Airway epithelial cell (primary cell): ENCODE measurements around the gene LILRA2. TPM values are rescaled to one million over a fixed set of nuclear protein-coding genes. Genes with fewer than 3 reads are reported as not detected.

Experiments used
- total RNA-seq: library from RNA; depleted of rRNA; stranded (reverse); fragments of >200 nt; gene quantifications from 2 replicates; pipeline ENCODE4 v1.2.3, GENCODE V29; 2015

LILRA2 gene
- not detected in 2 replicates for total RNA-seq

GRCh38 chr19:54573330-54573872, at the start of gene LILRA2:
Gene LILRA2, plus strand, starts transcription at chr19:54573790. Its CDS starts 89 bp downstream, at chr19:54573879.

GRCh38 chr19:54593445-54593844, 19.9 kb downstream of the LILRA2 start, which contains the start of gene LILRA1:
Gene LILRA1, plus strand, starts transcription at chr19:54593632. Its CDS starts 613 bp downstream, at chr19:54594245.

GRCh38 chr19:54630262-54630661, 56.7 kb downstream of the LILRA2 start, which contains the start of gene LILRB1:
Gene LILRB1, plus strand, starts transcription at chr19:54630484. Its CDS starts 590 bp downstream, at chr19:54631074.

Other genes starting within 250 kb of the LILRA2 start
- not detected in 2 replicates for gene LILRA4, start 234.6 kb upstream of the LILRA2 start, total RNA-seq
- not detected in 2 replicates for gene LAIR1, start 208.9 kb upstream of the LILRA2 start, total RNA-seq
- gene TTYH1, start 158.3 kb upstream of the LILRA2 start, total RNA-seq = 0.63 and 0.88 TPM in 2 replicates
- gene LENG8, start 124.6 kb upstream of the LILRA2 start, total RNA-seq = 19.4 and 28.4 TPM in 2 replicates
- 9.7 and 12.4 TPM in 2 replicates for gene LENG9, start 110.0 kb upstream of the LILRA2 start, total RNA-seq
- 35.1 and 37.1 TPM in 2 replicates for gene CDC42EP5, start 100.5 kb upstream of the LILRA2 start, total RNA-seq
- not detected in 2 replicates for gene LAIR2, start 71.0 kb upstream of the LILRA2 start, total RNA-seq
- gene LILRA1, start 19.8 kb downstream of the LILRA2 start, total RNA-seq = not detected in 2 replicates
- not detected in 2 replicates for gene LILRB1, start 56.7 kb downstream of the LILRA2 start, total RNA-seq
- gene LILRB4, start 89.2 kb downstream of the LILRA2 start, total RNA-seq = not detected in 2 replicates
- gene KIR3DL3, start 150.7 kb downstream of the LILRA2 start, total RNA-seq = not detected in 2 replicates
- not detected in 2 replicates for gene KIR2DL3, start 164.7 kb downstream of the LILRA2 start, total RNA-seq
- gene KIR2DL1, start 196.0 kb downstream of the LILRA2 start, total RNA-seq = not detected in 2 replicates
- gene KIR2DL4, start 229.8 kb downstream of the LILRA2 start, total RNA-seq = not detected in 2 replicates
- not detected in 2 replicates for gene KIR3DL1, start 242.7 kb downstream of the LILRA2 start, total RNA-seq